ENCODE measurements around the gene CPNE9. TPM values are rescaled to one million over a fixed set of nuclear protein-coding genes. Genes with fewer than 3 reads are reported as not detected.

The CPNE9 gene
- total RNA-seq, 1 donor: 0.81 TPM

DNA sequence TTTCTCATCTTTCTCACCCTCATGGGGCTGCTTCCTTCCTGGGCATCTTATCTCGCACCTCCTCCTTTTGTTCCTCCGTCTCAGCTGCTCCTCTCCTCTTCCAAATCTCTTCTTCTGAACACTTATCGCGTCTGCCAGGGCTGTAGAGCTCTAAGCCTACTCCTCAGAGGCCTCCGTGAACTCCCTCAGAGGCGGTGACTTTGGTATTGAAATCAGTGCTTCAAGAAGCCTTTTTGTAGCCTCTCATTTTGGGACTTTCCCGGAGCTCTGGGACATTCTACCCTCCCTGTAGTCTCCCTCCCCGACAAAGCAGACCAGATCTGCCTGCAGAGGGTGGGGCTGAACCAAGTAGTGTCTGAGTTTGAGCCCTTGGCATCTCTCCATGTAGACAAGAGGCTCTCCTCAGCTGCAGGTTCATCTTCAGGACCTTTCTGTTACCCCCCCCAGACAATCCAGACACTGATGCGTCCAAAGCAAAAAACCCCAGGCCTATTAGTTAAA is 17.5 kb upstream of the CPNE9 start:
- DNase-seq (ENCODE audit: low read depth in 2 of 3, low spot score in 2 of 3): no peak

DNA sequence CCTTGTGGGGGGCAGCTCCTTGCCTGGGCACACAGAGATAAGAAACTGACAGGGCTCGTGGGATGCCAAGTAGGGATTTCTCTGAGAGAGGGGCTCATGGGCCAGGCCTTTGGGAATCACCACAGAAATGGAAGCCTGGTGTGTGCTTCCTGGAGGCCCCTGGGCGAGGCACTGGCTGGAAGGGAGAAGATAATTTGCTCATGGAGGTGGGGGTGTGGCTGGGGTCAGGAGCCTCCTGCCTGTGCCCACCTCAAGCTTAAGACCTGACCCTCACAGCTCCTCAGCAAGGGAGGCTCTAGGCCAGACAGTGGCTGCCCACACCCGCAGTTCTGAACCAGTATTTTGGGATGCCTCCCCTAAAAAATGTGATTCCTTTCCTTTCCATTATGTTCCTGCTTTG is 16.9 kb upstream of the CPNE9 start:
- no peak for DNase-seq (ENCODE audit: low read depth in 2 of 3, low spot score in 2 of 3)

DNA sequence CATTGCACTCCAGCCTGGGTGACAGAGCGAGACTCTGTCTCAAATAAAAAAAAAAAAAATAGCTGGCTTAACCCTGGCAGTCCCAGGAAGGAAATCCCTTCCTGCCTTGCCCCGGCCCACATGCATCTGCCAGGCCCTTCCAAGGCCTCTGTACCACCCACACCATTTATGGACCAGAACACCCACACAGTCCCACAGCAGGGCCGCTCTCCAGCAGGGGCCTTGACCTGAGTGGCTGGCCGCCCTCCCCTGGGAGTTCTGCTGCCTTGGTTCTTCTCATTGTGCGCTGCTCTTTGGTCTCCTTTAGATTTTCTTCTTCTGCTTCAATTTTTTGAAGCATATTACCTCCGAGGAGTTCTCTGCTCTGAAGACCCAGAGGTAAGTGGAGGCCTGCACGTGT is 16.1 kb upstream of the CPNE9 start:
- DNase-seq (ENCODE audit: low read depth in 2 of 3, low spot score in 2 of 3): no peak

DNA sequence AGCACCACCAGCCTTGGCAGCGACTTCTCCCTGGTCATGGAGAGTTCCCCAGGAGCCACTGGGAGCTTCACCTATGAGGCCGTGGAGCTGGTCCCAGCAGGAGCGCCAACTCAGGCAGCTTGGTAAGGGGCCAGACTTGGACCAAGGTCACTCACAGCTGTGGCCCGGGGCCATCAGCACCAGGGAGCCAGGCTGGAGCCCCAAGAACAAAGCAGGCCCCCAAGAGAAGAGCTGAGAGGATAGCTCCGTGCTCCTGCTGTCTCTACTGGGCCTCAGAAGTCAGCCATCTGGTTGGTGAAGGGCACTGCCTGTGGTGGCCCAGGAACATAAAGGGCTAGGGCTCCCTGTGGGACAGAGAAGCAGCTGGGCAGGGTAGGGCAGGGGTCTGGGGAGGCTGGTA is 14.7 kb upstream of the CPNE9 start:
- no peak for DNase-seq (ENCODE audit: low read depth in 2 of 3, low spot score in 2 of 3)

DNA sequence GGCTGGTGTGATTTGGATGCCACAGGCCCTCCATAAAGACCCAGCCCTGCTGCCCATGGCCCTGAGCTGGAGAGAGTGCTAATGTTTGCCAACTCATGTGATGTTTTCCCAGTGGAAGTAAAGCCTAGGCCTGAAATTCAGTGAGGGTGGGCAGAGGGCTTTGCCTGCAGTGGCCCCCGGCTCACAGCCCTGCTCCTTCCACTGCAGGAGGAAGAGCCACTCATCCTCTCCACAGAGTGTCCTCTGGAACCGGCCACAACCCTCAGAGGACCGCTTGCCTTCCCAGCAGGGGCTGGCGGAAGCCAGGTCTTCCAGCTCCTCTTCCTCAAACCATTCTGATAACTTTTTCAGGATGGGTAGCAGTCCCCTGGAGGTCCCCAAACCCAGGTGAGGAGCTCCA is 13.9 kb upstream of the CPNE9 start:
- DNase-seq (ENCODE audit: low read depth in 2 of 3, low spot score in 2 of 3): no peak

DNA sequence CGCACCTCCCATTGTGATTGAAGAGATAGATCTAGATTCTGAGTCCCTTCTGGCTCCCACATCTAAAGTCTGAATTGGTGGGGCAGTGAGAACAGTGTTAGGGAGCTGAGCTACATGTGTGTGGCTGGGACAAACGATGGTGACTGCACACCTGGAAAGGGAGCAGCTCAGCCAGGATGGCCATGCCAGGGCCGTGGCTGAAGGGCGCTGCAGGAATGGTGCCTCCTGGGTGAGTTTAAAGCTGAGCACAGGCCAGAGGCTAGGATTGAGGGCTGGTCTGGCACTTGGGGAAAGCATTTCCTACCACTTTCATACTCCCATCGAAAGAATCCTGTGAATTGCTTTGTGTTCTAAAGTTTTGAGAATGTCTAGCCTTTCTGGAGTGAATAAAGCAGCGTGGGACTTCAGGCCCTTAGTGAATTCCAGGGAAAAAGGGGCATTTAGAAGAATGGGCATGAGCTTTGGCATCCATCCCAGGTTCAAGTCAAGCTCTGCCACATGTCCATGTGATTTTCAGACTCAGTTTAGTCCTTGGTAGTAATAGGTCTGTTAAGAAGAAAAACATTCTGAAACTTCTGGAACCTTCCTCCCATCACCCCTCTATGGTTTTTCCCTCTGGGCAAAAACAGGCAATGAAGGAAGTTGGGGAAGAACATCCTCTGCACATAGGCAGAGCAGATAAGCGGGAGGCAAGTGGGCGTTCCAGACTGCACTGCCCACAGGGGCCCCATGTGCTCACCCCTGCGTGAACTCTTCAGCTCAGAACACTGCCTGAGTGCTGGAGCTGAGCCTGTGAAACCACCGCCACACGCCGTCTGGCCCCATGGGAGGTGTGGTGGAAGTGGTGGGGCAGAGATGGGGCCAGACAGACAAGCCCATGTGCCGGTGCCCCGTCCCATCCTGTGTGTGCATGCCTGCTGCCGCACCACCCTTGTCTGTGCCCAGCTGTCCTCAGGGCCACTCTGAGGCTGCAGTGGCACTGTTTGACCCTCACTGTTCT is 12.9 kb upstream of the CPNE9 start:
- DNase-seq (ENCODE audit: low read depth in 2 of 3, low spot score in 2 of 3): no peak

DNA sequence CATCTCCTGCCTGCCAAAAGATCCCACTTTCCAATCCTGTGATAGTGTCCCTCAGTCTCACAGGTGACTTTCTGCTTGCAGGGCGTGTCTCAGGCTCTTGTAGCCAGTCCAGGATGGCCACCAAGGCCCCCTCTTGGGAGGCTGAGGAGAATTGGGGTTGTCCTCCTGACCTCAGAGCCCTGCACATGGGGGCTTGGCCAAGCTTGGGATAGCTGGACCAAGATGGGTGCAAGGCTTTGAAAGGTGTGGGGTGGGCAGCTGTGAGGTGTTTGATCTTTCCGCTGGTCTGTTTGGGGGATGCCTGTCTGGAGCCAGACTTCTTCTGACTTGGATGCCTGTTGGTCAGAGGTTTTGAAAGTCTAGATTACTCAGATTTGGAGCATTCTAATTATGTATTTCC is 12.0 kb upstream of the CPNE9 start:
- no peak for DNase-seq (ENCODE audit: low read depth in 2 of 3, low spot score in 2 of 3)

DNA sequence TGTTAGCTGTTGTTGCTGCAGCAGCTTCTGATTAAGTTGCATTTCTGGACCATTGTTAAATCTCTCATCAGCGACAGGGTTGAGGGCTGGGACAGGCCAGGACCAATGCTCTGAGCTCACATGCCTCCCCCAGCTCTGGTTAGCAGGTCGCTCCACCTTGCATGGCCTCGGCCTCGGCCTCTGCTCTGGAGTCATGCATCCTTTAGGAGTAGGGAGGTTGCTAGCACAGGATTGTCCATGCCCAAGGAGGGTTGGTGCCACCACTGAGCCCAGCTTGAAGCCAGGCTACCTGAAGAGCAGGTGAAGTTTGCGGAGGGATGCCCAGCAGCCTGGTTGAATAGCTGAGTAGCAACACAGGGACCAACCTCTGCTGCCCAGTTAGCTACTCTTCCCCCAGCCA is 11.2 kb upstream of the CPNE9 start:
- no peak for DNase-seq (ENCODE audit: low read depth in 2 of 3, low spot score in 2 of 3)

DNA sequence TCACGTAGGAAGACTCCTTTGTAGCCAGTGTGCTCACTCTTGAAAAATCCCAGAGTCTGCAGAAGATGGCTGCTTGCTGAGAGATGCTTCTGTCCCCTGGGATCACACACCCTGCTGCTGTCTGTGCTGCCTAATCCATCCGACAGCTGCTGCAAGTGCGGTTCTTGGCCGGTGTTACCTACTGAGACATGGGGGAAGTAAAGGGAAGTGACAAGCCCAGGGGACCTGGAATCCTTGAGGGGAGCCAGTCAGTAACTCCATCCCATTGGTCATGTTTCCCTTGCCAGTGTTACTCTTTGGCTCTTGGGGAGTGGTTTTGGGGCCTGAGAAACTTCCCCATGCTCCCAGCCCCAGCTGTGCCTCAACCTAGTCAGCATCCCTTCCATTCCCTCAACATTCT is 8.3 kb upstream of the CPNE9 start:
- no peak for DNase-seq (ENCODE audit: low read depth in 2 of 3, low spot score in 2 of 3)

DNA sequence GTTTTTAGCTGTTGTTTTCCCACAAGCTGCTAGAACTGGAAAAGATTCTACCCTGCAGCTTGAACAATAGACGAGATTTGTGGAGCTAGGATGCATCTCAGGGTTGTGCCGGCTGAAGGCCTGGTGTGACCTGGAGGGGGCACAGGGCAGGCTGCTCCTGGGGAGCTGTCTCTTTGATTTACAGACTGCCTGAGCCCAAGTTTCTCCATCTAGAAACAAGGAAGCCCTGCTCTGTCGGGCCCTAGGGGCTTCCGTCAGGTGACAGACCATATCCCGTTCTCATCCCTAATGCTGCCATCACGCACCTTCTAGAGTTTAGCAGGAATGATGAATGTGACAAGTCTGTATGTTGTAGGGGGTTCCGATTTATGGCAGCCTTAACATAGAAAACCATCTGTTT is 7.9 kb upstream of the CPNE9 start:
- no peak for DNase-seq (ENCODE audit: low read depth in 2 of 3, low spot score in 2 of 3)

DNA sequence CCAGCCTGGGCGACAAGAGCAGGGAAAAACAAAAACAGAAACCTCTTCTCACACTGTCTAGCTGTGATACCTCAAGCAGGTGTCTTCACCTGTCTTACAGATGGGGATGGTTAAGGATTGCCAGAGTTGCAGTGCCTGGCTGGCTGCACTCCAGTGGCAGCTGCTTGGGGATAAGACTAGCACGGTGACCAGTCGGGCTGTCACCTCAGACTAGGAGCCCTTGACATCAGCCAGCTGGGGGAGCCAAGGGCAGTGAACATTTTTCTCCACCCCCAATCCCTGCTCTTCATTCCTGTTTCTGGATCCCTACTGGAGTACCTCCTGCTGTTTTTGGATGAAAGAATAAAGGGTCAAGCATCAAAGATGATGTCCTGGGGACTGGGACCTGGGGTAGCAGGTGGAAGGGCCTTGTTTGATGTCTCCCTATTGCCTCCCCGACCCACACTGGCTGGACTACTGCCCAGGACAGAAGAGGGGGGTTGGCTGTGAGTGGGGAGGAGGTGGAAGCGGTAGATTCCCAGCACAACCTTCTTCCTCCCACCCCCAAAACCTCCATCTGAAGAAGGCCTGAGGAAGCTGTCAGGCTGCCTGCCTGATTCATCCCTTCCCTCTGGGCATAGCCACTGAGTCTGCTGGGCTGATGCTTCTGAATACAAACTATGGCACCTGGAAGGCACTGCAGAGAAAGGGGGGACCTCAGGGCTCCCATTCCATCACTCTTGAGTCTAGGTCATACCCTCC is 7.0 kb upstream of the CPNE9 start:
- DNase-seq (ENCODE audit: low read depth in 2 of 3, low spot score in 2 of 3): no peak

DNA sequence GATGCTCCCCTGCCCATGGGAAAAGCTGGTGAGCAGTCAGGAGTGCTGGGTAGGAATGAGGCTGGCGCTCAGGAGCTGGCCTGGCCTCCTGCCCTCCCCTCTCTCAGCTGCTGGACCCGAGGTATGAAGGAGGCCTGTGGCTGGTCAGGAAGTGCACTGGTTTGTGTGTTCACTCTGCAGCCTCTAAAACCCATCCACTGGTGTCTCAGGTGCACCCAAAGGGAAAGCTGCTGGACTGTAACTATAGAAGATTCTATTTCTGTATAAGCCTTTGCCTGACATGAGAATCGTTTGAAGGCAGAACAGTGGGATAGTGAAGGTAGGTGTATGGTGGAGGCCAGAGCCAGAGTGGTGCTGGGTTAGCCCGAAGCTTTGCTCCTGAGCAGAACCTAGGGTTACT is 5.7 kb upstream of the CPNE9 start:
- DNase-seq (ENCODE audit: low read depth in 2 of 3, low spot score in 2 of 3): no peak

DNA sequence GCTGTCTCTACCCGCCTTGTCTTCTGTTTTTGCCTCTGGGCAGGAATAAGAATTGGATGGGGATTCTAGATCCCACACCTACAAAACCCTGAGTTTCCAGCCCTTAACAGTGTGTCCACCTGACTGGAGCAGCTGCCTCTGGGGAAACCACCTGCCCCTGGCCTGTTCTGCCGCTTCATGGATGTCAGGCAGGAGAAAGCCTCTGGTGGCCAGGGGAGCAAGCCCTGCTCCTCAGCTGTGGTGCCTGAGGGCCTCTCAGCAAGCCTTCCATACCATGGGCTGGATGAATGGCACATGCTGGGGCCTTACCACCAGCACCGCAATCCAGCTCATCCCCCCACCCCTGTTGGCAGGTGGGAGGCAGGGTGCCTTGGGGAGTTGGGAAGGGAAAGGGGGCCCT is 5.3 kb upstream of the CPNE9 start:
- DNase-seq (ENCODE audit: low read depth in 2 of 3, low spot score in 2 of 3): no peak

DNA sequence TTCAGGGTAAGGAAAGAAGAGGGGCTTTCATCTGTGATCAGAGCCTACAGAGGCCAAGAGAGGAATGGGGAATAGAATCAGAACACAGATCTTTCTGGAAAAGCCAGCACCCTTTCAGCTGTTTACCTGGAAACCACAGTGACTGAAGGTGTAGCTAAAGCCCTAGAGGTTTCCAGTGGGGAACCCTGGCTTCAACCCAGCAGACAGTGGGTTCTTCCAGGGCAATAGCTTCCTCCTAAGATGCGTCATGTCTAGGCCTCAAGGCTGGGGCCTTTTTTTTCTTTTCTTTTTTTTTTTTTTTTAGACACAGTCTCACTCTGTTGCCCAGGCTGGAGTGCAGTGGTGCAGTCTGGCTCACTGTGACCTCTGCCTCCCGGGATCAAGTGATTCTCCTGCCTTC is 3.1 kb upstream of the CPNE9 start:
- DNase-seq (ENCODE audit: low read depth in 2 of 3, low spot score in 2 of 3): no peak

DNA sequence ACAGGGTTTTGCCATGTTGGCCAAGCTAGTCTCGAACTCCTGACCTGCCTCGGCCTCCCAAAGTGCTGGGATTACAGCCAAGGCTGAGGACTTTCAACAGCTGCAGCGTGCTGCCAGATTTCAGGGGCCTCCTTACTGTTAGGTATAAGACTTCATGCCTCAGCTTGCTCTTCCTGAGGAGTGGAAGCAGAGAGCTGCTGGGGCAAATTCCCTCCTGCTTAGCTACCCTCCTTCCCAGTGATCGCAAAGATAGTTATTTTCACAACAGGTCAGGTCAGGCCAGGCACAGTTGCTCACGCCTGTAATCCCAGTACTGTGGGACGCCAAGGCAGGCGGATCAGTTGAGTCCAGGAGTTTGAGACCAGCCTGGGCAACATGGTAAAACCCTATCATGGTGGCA is 2.6 kb upstream of the CPNE9 start:
- no peak for DNase-seq (ENCODE audit: low read depth in 2 of 3, low spot score in 2 of 3)

DNA sequence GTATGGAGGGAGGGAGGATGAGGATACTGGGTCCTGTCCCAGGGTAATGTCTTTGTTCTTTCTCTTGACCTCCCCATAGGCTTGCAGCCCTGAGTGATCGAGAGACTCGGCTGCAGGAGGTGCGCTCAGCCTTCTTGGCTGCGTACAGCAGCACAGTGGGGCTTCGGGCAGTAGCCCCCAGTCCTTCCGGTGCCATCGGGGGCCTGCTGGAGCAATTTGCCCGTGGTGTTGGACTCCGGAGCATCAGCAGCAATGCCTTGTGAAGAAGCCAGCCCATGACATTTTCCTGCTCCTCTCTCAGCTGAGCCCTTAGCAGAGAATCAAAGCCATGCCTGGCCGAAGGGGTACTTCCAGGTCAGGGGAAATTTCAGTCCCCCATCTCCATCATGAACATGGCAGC is 1.9 kb upstream of the CPNE9 start:
- DNase-seq (ENCODE audit: low read depth in 2 of 3, low spot score in 2 of 3): no peak

DNA sequence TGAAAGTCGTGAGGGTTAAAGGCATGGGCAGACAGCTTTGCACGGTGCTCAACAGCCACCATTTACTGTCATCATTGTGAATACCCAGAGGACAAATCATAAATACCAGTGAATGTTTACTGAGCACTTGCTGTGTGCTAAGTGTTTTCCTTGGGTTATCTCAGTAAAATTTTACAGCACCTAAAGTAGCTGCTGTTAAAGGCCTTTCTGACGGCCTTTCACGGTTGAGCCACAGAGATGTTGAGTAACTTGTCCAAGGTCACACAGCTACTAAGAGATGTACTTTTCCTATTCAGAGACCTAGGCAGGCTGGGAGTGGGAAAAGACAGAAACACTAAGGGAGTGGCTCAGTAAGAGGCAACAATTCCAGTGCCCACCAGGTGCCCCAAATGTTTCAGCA is 393 bp upstream of the CPNE9 start:
- no peak for DNase-seq (ENCODE audit: low read depth in 2 of 3, low spot score in 2 of 3)

DNA sequence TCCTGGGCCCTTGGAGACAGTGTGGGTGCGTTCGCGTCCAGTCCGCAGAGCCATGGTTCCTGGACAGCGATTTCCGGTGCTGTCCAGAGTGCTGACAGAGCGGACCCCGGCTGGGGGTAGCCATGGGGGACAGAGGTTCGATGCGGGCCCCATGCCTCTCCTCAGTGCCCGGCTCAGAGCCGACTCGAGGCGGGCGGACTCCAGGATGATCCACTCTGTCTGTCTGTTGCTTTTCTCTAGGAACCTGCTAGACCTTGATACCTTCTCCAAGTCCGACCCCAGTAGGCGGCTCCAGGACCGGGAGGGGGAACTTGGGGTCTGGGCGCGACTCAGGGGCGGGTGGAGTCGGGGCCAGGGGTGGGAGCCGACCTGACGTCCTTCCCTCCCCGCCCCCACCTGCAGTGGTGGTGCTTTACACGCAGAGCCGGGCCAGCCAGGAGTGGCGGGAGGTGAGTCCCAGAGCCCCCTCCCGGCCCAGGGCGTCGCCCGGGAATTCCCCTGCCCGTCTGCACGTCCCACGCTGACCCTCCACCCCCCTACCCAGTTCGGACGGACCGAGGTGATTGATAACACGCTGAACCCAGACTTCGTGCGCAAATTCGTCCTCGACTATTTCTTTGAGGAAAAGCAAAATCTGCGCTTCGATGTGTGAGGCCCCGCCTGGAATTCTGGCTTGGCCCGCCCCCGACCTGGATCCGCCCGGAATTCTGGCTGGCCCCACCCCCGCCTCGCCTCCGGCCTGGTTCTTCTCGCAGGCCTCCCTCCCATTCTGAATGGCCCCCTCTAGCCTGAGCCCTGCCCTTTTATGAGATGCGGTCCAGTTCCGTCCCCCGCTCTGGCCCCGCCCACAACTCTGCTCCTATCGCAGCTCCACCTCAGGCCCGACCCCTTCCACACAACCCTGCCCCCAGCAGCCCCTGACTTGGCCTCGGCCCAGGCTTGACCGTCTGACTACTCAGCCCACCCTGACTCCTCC is 1.0 kb downstream of the CPNE9 start:
- DNase-seq (ENCODE audit: low read depth in 2 of 3, low spot score in 2 of 3): peak in 2 of 3 donors; percentile 30 to 47

DNA sequence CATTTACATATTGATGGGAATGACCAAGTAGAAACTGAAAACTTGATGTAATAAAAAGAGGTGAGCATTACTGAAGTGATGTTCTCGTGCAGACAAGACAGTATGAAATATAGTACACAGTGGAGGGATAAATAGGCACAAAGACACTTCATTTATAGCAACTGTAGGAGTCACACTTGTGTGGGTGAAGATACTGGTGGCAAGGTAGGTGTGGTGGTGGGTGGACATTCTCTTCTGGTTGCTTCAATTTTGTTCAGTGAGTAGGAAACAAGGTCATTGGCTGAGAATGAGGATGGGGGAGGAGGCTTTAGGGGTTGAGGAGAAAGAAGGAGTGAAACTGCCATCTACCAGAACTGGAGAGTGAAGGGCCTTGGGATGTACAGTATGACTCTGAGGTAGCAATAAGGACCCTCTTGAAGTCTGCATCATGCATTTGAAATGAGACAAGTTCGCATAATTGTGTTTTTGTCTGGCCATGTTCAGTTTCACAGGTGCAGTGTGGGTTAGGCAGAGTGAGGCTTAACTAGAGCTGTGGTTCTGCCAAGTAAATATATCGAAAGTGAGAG is 6.6 kb downstream of the CPNE9 start:
- DNase-seq (ENCODE audit: low read depth in 2 of 3, low spot score in 2 of 3): no peak

DNA sequence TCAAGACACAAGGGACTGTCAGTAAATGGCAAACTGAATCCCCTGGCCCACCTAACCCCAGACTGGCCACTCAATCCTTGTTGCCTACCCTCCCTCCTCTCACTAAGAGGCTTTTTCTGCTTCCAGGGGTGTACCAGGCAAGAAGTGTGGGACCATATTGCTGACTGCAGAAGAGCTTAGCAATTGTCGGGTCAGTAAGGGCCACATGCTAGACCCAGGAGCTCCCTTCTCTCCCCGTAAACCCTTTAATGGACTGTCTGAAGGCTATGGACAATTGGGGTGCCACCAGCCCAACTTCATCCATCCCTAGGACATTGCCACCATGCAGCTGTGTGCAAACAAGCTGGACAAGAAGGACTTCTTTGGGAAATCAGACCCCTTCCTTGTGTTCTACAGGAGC is 8.8 kb downstream of the CPNE9 start:
- DNase-seq (ENCODE audit: low read depth in 2 of 3, low spot score in 2 of 3): no peak
